OCI-LY3 (cell line): Measurements from ENCODE around the gene VEGFC.
A peak's percentile ranks its signal among the peaks of the same experiment; 100 is the strongest.

Experiments
- H2AFZ ChIP-seq: fragments of 200-600, 300-600 bp; shearing (Covaris generic); 2 replicates; pipeline ENCODE4 v1.6.0; 2014; ENCODE audit warnings: antibody characterized with exemption, low read depth, low read length
- H3K27ac ChIP-seq: fragments of 200-600, 300-600 bp; sonication (generic); 2 replicates; pipeline ENCODE4 v1.5.1; 2014; ENCODE audit warnings: mild to moderate bottlenecking, low read length, moderate library complexity, mixed read lengths
- H3K27me3 ChIP-seq: fragments of 200-600, 300-600 bp; sonication (generic); 2 replicates; pipeline ENCODE4 v1.6.1; 2014; ENCODE audit warnings: low read depth, low read length, mixed read lengths
- H3K36me3 ChIP-seq: fragments of 200-600, 300-600 bp; sonication (generic); replicated peaks from 2 replicates; pipeline ENCODE3; 2014; ENCODE audit warnings: low read depth, low read length, mixed read lengths
- H3K4me1 ChIP-seq: fragments of 300-600, 200-600 bp; sonication (generic); 2 replicates; pipeline ENCODE4 v1.6.1; 2014; ENCODE audit warnings: low read length, mixed read lengths
- H3K4me2 ChIP-seq: fragments of 200-600, 300-600 bp; sonication (generic); 2 replicates; pipeline ENCODE4 v1.6.1; 2014; ENCODE audit warnings: low read length, mixed read lengths
- H3K4me3 ChIP-seq: fragments of 300-600, 200-600 bp; sonication (generic); 2 replicates; pipeline ENCODE4 v1.5.1; 2014; ENCODE audit warnings: antibody characterized with exemption, mild to moderate bottlenecking, low read length, moderate library complexity
- H3K79me2 ChIP-seq: fragments of 300-600, 200-600 bp; shearing (Covaris generic); 2 replicates; pipeline ENCODE4 v1.6.1; 2014; ENCODE audit warnings: mild to moderate bottlenecking, low read length, mixed read lengths
- H3K9ac ChIP-seq: fragments of 300-600, 200-600 bp; shearing (Covaris generic); 2 replicates; pipeline ENCODE4 v1.6.0; 2014; ENCODE audit warnings: mild to moderate bottlenecking, low read length, moderate library complexity
- H3K9me3 ChIP-seq: fragments of 200-600, 300-600 bp; shearing (Covaris generic); 2 replicates; pipeline ENCODE4 v1.6.1; 2014; ENCODE audit warnings: low read length, mixed read lengths; ENCODE audit not compliant: insufficient read depth
- H4K20me1 ChIP-seq: fragments of 200-600, 300-600 bp; sonication (generic); 2 replicates; pipeline ENCODE4 v1.6.1; 2016; ENCODE audit warnings: low read length, mixed read lengths; ENCODE audit not compliant: insufficient read depth
- CTCF ChIP-seq: fragments of 200-600, 300-600 bp; sonication (generic); IDR thresholded peaks from 2 replicates; pipeline ENCODE4 v1.5.1; 2014; ENCODE audit warnings: antibody characterized with exemption, low read length, low read depth
- EZH2phosphoT487 ChIP-seq: fragments of 200-600 bp; shearing (Covaris generic); IDR thresholded peaks from 2 replicates; pipeline ENCODE4 v1.6.1; 2018; ENCODE audit warnings: antibody characterized with exemption, mixed run types, low read depth

The VEGFC gene

DNA sequence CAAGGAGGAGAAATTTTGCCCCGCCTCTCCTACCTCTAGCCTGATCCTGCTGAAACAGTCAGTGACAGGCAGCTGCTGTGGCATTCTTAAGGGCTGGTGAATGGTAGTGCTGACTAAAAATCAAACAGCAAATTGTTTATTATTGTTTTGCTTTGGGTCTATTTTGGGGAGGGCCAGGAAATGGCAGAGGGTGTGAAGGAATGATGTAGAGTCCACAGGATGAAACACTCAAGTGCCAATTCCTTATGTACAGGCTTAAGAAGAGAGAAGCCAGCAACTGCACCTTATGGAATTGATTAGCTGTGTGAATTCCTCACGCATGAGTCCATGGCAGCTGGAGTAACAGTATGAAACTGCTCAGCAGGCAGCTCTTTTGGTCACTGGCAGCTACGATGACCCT lies 39.7 kb downstream of the VEGFC start:
- H3K4me1 ChIP-seq, result peaks cover 8% of the 10 kb centered on the region
- H3K9me3 ChIP-seq, result no peaks in the 10 kb centered on the region
- no peaks in the 10 kb centered on the region for H3K27me3 ChIP-seq
- H3K27ac ChIP-seq, result no peak overlapping the region
- no peak overlapping the region for H2AFZ ChIP-seq
- no peaks in the 10 kb centered on the region for H3K36me3 ChIP-seq
- TF ChIP-seq CTCF, result no peak
- H3K4me3 ChIP-seq, result no peak overlapping the region
- no peaks in the 10 kb centered on the region for H3K79me2 ChIP-seq
- no peaks in the 10 kb centered on the region for H4K20me1 ChIP-seq
- H3K9ac ChIP-seq, result no peak overlapping the region
- no peak overlapping the region for H3K4me2 ChIP-seq

- peak overlapping the region; percentile 10; the same call in 1 of the 2 replicates for H3K4me2 ChIP-seq
- H4K20me1 ChIP-seq, result no peaks in the 10 kb centered on the region
- H3K9me3 ChIP-seq, result no peaks in the 10 kb centered on the region
- no peaks in the 10 kb centered on the region for H3K27me3 ChIP-seq
- H3K9ac ChIP-seq, result no peak overlapping the region
- H3K4me1 ChIP-seq, result peaks cover 8% of the 10 kb centered on the region
- no peak overlapping the region for H3K4me3 ChIP-seq
- H2AFZ ChIP-seq, result peak overlapping the region; percentile 16; the same call in 1 of the 2 replicates
- no peaks in the 10 kb centered on the region for H3K79me2 ChIP-seq
- TF ChIP-seq EZH2phosphoT487 (no peak), CTCF (no peak)
- no peaks in the 10 kb centered on the region for H3K36me3 ChIP-seq
- H3K27ac ChIP-seq, result no peak overlapping the region
Observed at GRCh38 chr4:176752191-176752749, 40.5 kb downstream of the VEGFC start.

- no peaks in the 10 kb centered on the region for H3K79me2 ChIP-seq
- no peaks in the 10 kb centered on the region for H3K27me3 ChIP-seq
- TF ChIP-seq CTCF (no peak), EZH2phosphoT487 (no peak)
- no peaks in the 10 kb centered on the region for H3K36me3 ChIP-seq
- H3K27ac ChIP-seq, result no peak overlapping the region
- H3K4me3 ChIP-seq, result no peak overlapping the region
- no peaks in the 10 kb centered on the region for H3K9me3 ChIP-seq
- H4K20me1 ChIP-seq, result no peaks in the 10 kb centered on the region
- no peak overlapping the region for H2AFZ ChIP-seq
- H3K4me1 ChIP-seq, result peaks cover 8% of the 10 kb centered on the region
- no peak overlapping the region for H3K4me2 ChIP-seq
- H3K9ac ChIP-seq, result no peak overlapping the region
Observed at GRCh38 chr4:176751061-176751460, 41.7 kb downstream of the VEGFC start.

DNA sequence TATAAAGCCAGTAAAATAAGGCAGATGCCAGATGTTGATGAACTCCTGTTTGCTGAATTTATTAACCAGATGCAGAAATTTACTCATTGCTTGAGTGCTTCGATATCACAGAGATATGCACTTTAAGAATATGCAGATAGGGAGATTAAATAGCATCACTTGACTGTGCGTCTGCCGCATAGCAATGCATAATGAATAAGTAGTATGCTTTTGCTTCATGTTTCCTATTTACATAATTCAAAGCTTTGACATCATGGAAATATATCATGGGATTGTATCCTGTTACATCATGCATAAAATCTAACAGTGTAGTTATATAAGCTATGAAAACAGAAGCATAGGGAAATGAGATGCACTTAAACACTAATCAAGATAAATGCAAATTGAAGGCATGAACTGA lies 45.9 kb downstream of the VEGFC start:
- no peak for TF ChIP-seq CTCF
- no peaks in the 10 kb centered on the region for H3K9me3 ChIP-seq
- no peaks in the 10 kb centered on the region for H3K36me3 ChIP-seq
- no peak overlapping the region for H2AFZ ChIP-seq
- no peak overlapping the region for H3K27ac ChIP-seq
- H3K27me3 ChIP-seq, result no peaks in the 10 kb centered on the region
- H3K9ac ChIP-seq, result no peak overlapping the region
- no peaks in the 10 kb centered on the region for H4K20me1 ChIP-seq
- no peak overlapping the region for H3K4me2 ChIP-seq
- H3K4me1 ChIP-seq, result no peaks in the 10 kb centered on the region
- H3K79me2 ChIP-seq, result no peaks in the 10 kb centered on the region
- no peak overlapping the region for H3K4me3 ChIP-seq
